ENCODE data around the gene CDH12.
"Not testable (repeated sequence)": the region's sequence is repeated elsewhere in the genome, so short reads cannot be mapped to it uniquely, and the experiment has no call there.

Gene CDH12

DNA sequence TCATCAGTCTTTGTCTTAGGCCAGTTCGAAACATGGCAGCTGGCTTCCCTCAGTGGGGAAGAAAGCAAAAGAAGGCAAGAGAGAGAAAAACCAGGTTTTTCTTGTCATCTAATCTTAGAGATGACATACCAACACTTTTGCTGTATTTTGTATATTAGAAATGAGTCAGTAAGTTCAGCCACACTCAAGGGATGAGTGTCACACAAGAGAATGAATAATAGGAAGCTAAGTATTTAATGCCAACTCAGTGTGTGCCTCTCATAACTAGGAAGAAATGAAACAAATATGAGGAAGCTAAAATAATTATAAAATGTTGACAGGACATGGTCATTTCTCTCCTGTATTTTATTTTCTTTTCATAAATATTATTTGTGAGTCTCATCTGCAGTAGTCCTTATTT lies 65.3 kb downstream of the CDH12 start:
- Mint-ChIP-seq H3K4me1 (no peaks in the 10 kb centered on the region), H3K27me3 (ENCODE audit: low read depth, poor library complexity) (no peaks in the 10 kb centered on the region), H3K4me3 (no peak overlapping the region), H3K27ac (no peak overlapping the region), H3K9me3 (no peaks in the 10 kb centered on the region), H3K36me3 (ENCODE audit: low read depth) (no peaks in the 10 kb centered on the region)
- TF ChIP-seq, protein P1, sequence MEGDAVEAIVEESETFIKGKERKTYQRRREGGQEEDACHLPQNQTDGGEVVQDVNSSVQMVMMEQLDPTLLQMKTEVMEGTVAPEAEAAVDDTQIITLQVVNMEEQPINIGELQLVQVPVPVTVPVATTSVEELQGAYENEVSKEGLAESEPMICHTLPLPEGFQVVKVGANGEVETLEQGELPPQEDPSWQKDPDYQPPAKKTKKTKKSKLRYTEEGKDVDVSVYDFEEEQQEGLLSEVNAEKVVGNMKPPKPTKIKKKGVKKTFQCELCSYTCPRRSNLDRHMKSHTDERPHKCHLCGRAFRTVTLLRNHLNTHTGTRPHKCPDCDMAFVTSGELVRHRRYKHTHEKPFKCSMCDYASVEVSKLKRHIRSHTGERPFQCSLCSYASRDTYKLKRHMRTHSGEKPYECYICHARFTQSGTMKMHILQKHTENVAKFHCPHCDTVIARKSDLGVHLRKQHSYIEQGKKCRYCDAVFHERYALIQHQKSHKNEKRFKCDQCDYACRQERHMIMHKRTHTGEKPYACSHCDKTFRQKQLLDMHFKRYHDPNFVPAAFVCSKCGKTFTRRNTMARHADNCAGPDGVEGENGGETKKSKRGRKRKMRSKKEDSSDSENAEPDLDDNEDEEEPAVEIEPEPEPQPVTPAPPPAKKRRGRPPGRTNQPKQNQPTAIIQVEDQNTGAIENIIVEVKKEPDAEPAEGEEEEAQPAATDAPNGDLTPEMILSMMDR (IDR thresholded peaks at IDR 0.05): no peak
- no peak for DNase-seq

DNA sequence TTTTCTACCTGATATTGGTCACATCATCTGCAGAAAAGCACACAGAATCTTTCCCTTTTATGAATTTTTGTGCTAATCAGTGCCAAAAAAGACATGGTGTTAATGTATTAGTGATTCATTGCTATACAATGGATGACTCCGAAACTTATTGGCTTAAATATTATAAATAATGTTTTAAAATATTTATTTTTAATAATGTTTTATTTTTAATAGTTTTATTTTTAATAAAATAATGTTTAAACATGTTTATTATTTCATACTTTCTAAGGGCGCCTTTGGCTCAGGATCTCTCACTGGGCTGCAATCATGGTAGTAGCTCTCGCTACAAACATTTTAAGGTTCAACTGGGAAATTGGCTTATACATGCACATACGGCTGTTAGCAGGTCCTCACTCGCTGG lies 65.7 kb downstream of the CDH12 start:
- H3K27ac Mint-ChIP-seq: no peak overlapping the region
- no peaks in the 10 kb centered on the region for H3K4me1 Mint-ChIP-seq
- no peak overlapping the region for H3K4me3 Mint-ChIP-seq
- TF ChIP-seq, protein P1 (IDR thresholded peaks at IDR 0.05): no peak
- H3K36me3 Mint-ChIP-seq (ENCODE audit: low read depth): no peaks in the 10 kb centered on the region
- no peaks in the 10 kb centered on the region for H3K27me3 Mint-ChIP-seq (ENCODE audit: low read depth, poor library complexity)
- H3K9me3 Mint-ChIP-seq: no peaks in the 10 kb centered on the region
- no peak for DNase-seq

DNA sequence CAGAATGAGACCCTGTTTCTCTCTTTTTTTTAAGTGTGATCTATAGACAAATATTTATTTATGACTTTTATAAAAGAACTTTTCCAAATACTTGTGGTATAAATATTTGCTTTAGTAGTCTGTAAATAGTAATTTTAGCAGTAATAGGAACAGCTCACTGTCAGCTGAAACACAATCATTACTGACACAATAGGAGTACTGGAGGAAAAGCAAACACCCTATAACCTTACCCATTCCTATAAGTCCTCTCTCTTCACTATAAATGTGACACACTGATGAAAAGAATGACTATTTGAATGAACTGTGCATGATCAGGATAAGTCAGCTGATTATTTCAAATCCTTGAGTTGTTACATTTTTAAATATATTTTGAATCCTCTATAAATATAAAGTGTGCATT lies 72.4 kb downstream of the CDH12 start:
- Mint-ChIP-seq H3K36me3 (ENCODE audit: low read depth) (no peaks in the 10 kb centered on the region), H3K4me3 (no peak overlapping the region), H3K9me3 (no peaks in the 10 kb centered on the region), H3K27me3 (ENCODE audit: low read depth, poor library complexity) (no peaks in the 10 kb centered on the region), H3K27ac (no peak overlapping the region), H3K4me1 (no peaks in the 10 kb centered on the region)
- DNase-seq: no peak
- TF ChIP-seq, protein P1 (IDR thresholded peaks at IDR 0.05): no peak

DNA sequence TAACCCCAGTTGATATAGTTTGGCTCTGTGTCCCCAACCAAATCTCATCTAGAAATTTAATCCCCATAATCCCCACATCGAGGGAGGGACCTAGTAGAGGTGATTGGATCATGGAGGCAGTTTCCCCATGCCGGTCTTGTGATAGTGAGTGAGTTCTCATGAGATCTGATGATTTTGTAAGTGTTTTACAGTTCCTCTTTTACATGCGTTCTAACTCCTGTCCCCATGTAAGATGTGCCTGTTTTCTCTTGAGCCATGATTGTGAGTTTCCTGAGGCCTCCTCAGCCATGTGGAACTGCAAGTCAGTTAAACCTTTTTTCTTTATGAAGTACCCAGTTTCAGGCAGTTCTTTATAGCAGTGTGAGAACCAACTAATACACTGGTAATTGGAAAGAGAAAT lies 73.6 kb downstream of the CDH12 start:
- H3K9me3 Mint-ChIP-seq: no peaks in the 10 kb centered on the region
- no peaks in the 10 kb centered on the region for H3K36me3 Mint-ChIP-seq (ENCODE audit: low read depth)
- no peaks in the 10 kb centered on the region for H3K27me3 Mint-ChIP-seq (ENCODE audit: low read depth, poor library complexity)

DNA sequence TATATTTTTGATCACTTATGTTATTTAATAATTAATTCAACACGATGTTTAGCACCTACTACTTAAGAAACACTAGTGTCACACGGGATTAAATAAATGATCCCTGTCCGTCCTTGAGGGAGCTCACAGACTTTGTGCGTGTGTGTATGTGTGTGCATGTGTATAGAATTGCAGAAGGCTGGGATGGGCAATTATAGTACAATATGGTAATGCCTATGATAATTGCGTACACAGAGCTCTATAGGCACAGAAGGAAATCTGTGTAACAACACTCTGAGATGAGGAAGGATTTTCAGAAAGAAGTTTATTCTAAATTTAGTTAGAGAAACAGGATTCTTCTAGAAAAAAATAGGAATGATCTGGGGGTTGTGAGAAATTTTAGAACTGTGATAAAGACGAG lies 76.9 kb downstream of the CDH12 start:
- H3K4me1 Mint-ChIP-seq: no peaks in the 10 kb centered on the region
- H3K36me3 Mint-ChIP-seq (ENCODE audit: low read depth): no peaks in the 10 kb centered on the region
- H3K4me3 Mint-ChIP-seq: no peak overlapping the region
- TF ChIP-seq, protein P1 (IDR thresholded peaks at IDR 0.05): no peak
- H3K27ac Mint-ChIP-seq: no peak overlapping the region
- no peaks in the 10 kb centered on the region for H3K9me3 Mint-ChIP-seq
- no peak for DNase-seq
- H3K27me3 Mint-ChIP-seq (ENCODE audit: low read depth, poor library complexity): no peaks in the 10 kb centered on the region

More for the DNA sequence above, 73.6 kb downstream of the CDH12 start:
- TF ChIP-seq, protein P1 (IDR thresholded peaks at IDR 0.05): no peak
- no peak for DNase-seq
- Mint-ChIP-seq H3K4me3 (no peak overlapping the region), H3K27ac (no peak overlapping the region), H3K4me1 (no peaks in the 10 kb centered on the region)

DNA sequence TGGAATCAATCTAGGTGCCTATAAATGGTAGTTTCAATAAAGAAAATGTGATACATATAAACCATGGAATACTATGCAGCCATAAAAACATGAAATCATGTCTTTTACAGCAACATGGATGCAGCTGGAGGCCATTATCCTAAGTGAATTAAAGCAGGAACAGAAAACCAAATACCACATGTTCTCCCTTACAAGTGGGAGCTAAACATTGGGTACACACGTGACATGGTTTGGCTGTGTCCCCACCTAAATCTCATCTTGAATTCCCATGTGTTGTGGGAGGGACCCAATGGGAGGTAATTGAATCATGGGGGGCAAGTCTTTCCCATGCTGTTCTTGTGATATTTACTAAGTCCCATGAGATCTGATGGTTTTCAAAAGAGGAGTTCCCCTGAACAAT lies 78.9 kb downstream of the CDH12 start:
- H3K36me3 Mint-ChIP-seq (ENCODE audit: low read depth); H3K4me1 Mint-ChIP-seq; H3K4me3 Mint-ChIP-seq; H3K9me3 Mint-ChIP-seq; H3K27ac Mint-ChIP-seq; DNase-seq; H3K27me3 Mint-ChIP-seq (ENCODE audit: low read depth, poor library complexity): not testable (repeated sequence)
